Measurements from ENCODE around the gene PHF14.
A peak's percentile ranks its signal among the peaks of the same experiment; 100 is the strongest.

Gene PHF14

GRCh38 chr7:11208883-11209465, 235.3 kb downstream of the PHF14 start:
- no peak for DNase-seq (ENCODE audit: low spot score)

DNA sequence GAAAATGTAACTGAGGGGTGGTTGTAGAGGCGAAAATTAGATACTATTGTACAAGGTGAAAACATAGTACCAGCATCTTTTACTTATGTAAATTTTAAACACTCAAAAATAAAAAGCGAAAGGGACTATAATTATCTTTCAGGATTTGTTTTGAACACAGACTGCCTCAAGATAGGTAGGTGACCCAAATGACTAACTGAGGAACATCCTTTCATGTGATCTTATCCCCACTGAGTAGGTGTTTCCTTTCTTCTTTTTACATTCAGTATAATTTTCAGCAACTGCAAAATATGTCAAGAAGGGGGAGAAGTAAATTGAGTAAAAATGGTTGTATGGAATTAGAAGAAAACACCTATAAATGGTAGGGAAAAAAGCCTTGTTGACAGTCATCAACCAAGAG, 236.7 kb downstream of the PHF14 start:
- no peak for DNase-seq (ENCODE audit: low spot score)

- DNase-seq (ENCODE audit: low spot score), result peak; percentile 86
These were observed 238.5 kb downstream of the PHF14 start for GRCh38 chr7:11212080-11212711.

DNA sequence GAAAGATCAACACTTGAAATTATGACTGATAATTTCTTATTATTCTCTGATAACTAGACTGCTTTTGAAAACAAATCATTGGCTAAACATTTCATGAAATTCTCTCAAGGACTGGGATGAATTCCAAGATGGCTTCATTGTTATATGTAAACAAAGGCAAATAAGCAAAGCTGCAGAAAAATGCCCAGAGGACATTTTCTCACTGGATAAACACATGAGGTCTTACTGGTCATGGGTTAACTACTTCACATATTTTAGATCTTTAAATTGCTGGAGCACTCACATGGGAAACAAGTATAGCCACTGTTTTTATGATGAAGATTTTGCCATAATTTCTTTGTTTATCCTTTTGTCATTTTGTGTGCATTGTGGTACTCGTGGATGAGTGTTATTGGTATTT, 239.1 kb downstream of the PHF14 start:
- DNase-seq (ENCODE audit: low spot score), result peak; percentile 16

- DNase-seq (ENCODE audit: low spot score), result no peak
These were observed 239.6 kb downstream of the PHF14 start for GRCh38 chr7:11213266-11213665.

DNA sequence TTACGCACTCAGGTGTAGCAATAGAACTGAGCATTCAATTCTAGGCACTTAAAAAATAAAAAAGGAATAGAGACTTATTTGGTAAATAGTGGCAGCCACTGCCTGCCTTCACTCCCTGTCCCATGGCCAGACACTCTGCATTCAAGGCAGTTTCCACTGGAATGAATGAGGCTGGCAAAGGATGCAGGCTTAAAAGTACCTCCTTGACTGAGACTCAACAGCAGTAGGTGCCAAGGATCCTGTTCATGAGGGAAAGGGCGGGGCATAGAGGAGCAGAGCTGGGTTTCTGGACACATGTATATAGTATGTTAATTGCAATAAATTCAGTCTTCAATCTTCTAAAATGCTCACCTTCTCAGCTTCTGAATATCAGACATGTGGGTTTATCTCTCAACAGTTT, 242.6 kb downstream of the PHF14 start:
- no peak for DNase-seq (ENCODE audit: low spot score)

DNA sequence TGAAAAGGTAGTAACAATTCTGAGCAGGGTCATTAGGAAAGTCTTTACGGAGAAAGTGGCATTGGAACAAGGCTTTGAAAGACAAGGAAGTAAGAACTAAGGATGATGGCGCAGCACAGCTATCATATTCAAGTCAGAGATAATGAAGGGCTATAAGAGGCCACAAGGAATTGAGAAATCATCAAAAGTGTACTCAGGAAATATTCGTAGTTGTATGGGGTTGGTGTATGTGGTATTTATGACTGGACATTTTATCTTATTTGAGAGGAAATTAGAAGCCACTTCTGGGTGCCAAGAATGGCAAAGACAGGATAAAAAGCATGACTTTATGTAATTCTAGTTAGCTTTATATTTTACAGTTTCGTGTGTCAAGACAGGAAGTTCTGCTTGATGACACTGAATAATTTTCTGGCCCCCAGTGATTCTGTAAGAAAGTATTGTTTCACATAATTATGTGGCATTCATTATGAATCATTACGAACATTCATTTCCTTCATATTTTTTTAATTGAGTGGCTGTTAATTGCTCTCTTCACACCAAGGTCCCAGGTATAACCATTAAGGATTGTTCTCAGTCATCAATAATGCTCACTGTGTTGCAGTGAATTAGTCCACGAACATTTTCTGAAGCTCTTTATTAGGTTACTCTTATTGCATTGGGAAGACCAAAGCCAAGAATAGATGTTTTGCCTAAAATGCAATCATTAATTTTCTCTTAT, 244.3 kb downstream of the PHF14 start:
- no peak for DNase-seq (ENCODE audit: low spot score)

All from cerebellar cortex (tissue), 1 donor.